ENCODE data around the gene SLC6A13. TPM values are rescaled to one million over a fixed set of nuclear protein-coding genes. Genes with fewer than 3 reads are reported as not detected.
"Not testable (repeated sequence)": the region's sequence is repeated elsewhere in the genome, so short reads cannot be mapped to it uniquely, and the experiment has no call there.

SLC6A13 gene
- 0.09 TPM in 1 of 2 replicates, not detected in the other for polyA plus RNA-seq (2011; rRNA removed)
- polyA minus RNA-seq (2011; rRNA and poly(A)+ RNA removed), result not detected in 2 replicates

GRCh38 chr12:262817-263216 lies at the start of gene SLC6A13:
Gene SLC6A13 (minus strand): TSS chr12:262836. CDS start chr12:260052, 2,784 bp downstream.
- CTCF ChIA-PET, result interaction anchor here (1.4 kb wide), 1 partner anchor 43 kb away, joined by 3 read pairs; no protein-coding TSS in a partner anchor
- Histone ChIP-seq H3K27me3 (ENCODE audit: control insufficient read depth, insufficient read depth, low read length) (peaks cover 8% of the 10 kb centered on the region), H3K4me3 (ENCODE audit: low read depth, low read length) (no peak within 1 kb of the TSS), H3K36me3 (ENCODE audit: control insufficient read depth, insufficient read depth, low read length) (no peaks in the 10 kb centered on the region)
- TF ChIP-seq, protein P1, sequence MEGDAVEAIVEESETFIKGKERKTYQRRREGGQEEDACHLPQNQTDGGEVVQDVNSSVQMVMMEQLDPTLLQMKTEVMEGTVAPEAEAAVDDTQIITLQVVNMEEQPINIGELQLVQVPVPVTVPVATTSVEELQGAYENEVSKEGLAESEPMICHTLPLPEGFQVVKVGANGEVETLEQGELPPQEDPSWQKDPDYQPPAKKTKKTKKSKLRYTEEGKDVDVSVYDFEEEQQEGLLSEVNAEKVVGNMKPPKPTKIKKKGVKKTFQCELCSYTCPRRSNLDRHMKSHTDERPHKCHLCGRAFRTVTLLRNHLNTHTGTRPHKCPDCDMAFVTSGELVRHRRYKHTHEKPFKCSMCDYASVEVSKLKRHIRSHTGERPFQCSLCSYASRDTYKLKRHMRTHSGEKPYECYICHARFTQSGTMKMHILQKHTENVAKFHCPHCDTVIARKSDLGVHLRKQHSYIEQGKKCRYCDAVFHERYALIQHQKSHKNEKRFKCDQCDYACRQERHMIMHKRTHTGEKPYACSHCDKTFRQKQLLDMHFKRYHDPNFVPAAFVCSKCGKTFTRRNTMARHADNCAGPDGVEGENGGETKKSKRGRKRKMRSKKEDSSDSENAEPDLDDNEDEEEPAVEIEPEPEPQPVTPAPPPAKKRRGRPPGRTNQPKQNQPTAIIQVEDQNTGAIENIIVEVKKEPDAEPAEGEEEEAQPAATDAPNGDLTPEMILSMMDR (IDR thresholded peaks at IDR 0.05; ENCODE audit: insufficient read depth, low read depth, low read length), result no peak
- DNase-seq (ENCODE audit: low read depth), result no peak
- POLR2A ChIA-PET, result no interaction called here

GRCh38 chr12:308511-308910 lies 45.9 kb upstream of the SLC6A13 start:
- H3K4me3 ChIP-seq (ENCODE audit: low read depth, low read length), result no peak overlapping the region
- DNase-seq (ENCODE audit: low read depth), result no peak
- ChIA-PET POLR2A (no interaction called here), CTCF (no interaction called here)
- TF ChIP-seq, protein P1 (IDR thresholded peaks at IDR 0.05; ENCODE audit: insufficient read depth, low read depth, low read length), result no peak
- H3K36me3 ChIP-seq (ENCODE audit: control insufficient read depth, insufficient read depth, low read length), result peaks cover 17% of the 10 kb centered on the region
- H3K27me3 ChIP-seq (ENCODE audit: control insufficient read depth, insufficient read depth, low read length), result no peaks in the 10 kb centered on the region

DNA sequence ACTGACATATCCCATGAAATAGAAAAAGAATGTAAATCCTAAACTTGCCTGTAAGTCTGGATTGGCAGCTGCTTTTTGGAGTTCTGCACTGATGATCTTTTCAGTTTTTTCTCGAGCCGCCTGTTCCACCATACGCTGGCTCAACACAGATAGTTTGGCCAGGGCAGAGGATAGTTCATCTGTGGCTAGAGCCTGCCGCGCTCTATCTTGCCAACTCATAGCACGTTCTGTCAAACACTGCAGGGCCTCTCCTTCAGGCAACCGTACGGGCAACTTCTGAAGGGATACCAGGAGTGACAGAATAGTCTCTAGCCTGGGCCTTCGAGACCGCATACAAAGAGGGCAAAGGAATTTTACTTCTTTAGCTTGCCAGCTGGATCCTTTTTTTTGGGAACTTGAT lies 44.8 kb upstream of the SLC6A13 start:
- Histone ChIP-seq H3K4me3 (ENCODE audit: low read depth, low read length) (no peak overlapping the region), H3K27me3 (ENCODE audit: control insufficient read depth, insufficient read depth, low read length) (no peaks in the 10 kb centered on the region), H3K36me3 (ENCODE audit: control insufficient read depth, insufficient read depth, low read length) (peaks cover 15% of the 10 kb centered on the region)
- DNase-seq (ENCODE audit: low read depth), result no peak
- POLR2A ChIA-PET, result no interaction called here
- CTCF ChIA-PET, result no interaction called here
- TF ChIP-seq, protein P1 (IDR thresholded peaks at IDR 0.05; ENCODE audit: insufficient read depth, low read depth, low read length), result no peak

DNA sequence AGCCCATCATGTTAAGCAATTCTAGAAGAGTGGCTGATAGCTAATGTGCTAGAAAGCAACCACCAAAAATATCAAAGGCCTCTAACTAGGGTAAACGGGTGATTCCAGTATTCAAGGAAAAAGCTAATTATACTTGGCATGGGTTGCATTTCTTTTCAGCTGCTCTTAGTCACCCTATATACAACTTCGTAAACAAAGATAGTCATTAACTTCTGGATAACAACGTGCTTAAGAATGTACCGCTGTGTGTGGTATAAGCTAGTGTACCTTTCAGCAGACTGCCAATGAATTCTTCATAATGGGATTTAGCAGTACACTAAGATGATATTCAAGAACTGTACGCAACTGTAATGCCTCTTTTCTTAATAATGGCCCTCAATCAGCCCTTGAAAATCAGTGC lies 42.2 kb upstream of the SLC6A13 start:
- ChIA-PET POLR2A (no interaction called here), CTCF (no interaction called here)
- Histone ChIP-seq H3K27me3 (ENCODE audit: control insufficient read depth, insufficient read depth, low read length) (no peaks in the 10 kb centered on the region), H3K4me3 (ENCODE audit: low read depth, low read length) (no peak overlapping the region), H3K36me3 (ENCODE audit: control insufficient read depth, insufficient read depth, low read length) (peaks cover 7% of the 10 kb centered on the region; the same call in 1 of the 2 replicates)
- TF ChIP-seq, protein P1 (IDR thresholded peaks at IDR 0.05; ENCODE audit: insufficient read depth, low read depth, low read length), result no peak
- no peak for DNase-seq (ENCODE audit: low read depth)

DNA sequence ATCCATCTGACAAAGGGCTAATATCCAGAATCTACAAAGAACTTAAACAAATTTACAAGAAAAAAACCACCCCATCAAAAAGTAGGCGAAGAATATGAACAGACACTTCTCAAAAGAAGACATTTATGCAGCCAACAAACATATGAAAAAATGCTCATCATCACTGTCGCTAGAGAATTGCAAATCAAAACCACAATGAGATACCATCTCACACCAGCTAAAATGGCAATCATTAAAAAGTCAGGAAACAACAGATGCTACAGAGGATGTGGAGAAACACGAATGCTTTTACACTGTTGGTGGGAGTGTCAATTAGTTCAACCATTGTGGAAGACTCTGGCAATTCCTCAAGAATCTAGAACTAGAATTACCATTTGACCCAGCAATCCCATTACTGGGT lies 40.1 kb upstream of the SLC6A13 start:
- DNase-seq (ENCODE audit: low read depth); POLR2A ChIA-PET; H3K36me3 ChIP-seq (ENCODE audit: control insufficient read depth, insufficient read depth, low read length); H3K27me3 ChIP-seq (ENCODE audit: control insufficient read depth, insufficient read depth, low read length); H3K4me3 ChIP-seq (ENCODE audit: low read depth, low read length); CTCF ChIA-PET: not testable (repeated sequence)

GRCh38 chr12:300166-300565 lies 37.5 kb upstream of the SLC6A13 start:
- POLR2A ChIA-PET; H3K27me3 ChIP-seq (ENCODE audit: control insufficient read depth, insufficient read depth, low read length); H3K4me3 ChIP-seq (ENCODE audit: low read depth, low read length); H3K36me3 ChIP-seq (ENCODE audit: control insufficient read depth, insufficient read depth, low read length); CTCF ChIA-PET; DNase-seq (ENCODE audit: low read depth): not testable (repeated sequence)

DNA sequence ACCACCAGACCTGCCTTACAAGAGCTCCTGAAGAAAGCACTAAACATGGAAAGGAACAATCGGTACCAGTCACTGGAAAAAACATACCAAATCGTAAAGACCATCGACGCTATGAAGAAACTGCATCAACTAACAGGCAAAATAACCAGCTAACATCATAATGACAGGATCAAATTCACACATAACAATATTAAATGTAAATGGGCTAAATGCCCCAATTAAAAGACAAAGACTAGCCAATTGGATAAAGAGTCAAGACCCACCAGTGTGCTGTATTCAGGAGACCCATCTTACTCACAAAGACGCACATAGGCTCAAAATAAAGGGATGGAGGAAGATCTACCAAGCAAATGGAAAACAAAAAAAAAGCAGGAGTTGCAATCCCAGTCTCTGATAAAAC lies 36.9 kb upstream of the SLC6A13 start:
- POLR2A ChIA-PET; DNase-seq (ENCODE audit: low read depth); H3K4me3 ChIP-seq (ENCODE audit: low read depth, low read length); H3K36me3 ChIP-seq (ENCODE audit: control insufficient read depth, insufficient read depth, low read length); CTCF ChIA-PET; H3K27me3 ChIP-seq (ENCODE audit: control insufficient read depth, insufficient read depth, low read length): not testable (repeated sequence)

GRCh38 chr12:298059-298458 lies 35.4 kb upstream of the SLC6A13 start:
- POLR2A ChIA-PET; H3K27me3 ChIP-seq (ENCODE audit: control insufficient read depth, insufficient read depth, low read length); H3K4me3 ChIP-seq (ENCODE audit: low read depth, low read length); H3K36me3 ChIP-seq (ENCODE audit: control insufficient read depth, insufficient read depth, low read length); CTCF ChIA-PET; DNase-seq (ENCODE audit: low read depth): not testable (repeated sequence)

Measured in BJ (cell line).